ENCODE results near the gene TGM2.

The TGM2 gene

DNA sequence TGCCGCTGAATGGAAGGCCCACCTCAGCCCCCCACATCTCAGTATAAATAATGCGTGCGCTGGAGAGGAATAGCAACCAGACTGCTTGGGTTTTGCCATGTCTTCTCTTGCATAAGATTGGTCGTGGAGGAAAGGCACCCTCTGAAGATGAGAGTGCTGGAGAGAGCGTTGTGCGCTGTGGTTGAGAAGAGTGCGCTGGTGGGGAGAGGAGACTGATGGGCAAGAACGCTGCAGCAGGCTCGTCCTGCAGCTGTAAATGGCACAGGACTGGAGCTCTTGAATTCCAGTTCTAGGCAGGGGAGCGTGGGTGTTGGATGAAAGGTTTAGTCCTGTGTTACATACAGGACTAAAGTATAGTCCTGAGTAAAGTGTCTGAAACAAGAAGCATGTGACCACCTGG, 80.0 kb downstream of the TGM2 start:
- DNase-seq = no peak

DNA sequence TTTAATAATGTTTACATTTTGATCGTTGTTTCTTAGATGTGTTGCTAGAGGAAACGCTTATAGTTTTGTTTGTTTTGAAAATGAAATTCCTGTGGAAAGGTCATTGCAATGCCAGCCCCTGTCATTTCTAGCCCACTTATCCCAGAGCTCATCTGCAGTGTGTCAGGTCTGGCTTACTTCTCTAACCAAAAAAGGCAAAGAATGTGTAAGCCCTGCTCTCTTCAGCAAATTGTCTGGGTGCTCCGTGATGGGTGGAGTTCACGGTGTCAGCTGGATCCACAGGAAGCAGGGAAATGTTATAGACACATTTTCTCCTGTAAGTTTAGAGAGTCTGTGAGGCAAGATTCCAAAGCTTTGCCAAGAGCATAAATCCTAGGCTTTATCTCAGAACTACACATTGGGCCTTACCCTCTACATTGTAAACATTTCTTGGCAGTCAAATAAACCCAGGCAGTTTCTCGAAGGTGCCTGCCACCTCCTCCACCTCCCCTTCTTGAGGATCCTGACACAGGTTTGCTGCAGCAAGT, 80.6 kb downstream of the TGM2 start:
- no peak for DNase-seq

DNA sequence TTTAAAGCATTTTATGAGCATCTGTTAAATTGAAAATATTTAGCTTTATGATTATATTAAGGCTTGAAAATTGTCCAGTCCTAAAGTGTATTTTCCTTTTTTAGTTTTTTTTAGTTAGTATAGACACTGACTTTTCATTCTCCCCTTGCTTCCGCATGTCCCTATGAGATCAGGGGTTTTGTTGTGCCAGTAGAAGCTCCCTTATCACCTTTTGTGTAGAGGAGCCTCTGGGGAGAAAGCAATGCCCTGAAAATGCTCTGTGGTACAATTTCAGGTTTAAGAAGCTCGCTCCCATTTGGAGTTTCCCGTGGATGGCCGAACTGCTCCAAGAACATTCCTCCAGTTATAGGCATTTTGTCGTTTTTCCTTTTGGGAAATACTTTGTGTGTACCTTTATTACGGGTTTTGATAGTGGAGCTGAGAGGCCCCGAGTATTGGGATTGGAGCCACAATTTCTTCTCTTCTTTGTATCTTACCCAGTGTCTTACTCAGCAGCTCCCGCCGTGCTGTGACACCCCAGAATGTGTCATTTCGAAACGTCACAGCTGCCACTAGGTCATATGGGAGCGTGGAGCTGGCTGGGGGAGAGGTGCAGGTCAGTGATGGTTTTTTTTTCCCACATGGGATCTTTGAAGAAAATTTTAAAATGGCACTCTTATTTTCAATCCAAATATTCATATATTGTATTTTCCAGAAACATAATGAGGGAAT, 81.6 kb downstream of the TGM2 start:
- DNase-seq = no peak

DNA sequence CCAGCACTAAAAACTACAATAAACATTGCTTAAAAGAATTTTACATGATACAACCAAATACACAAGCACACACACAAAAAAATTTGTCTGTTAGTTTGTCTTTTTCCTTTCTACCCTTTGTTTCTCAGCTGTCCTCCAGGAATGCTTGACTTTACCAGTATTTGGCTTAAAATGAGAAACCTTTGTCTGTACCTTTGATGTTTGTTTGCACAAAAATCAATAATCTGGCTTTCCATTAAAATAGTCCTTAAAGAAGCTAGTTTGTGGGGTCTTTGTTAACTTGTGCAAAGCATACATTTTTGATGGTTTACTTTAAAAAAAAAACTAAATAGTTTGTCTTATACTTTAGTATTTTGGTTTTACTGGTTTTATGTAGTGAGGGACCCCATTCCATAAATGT, 82.2 kb downstream of the TGM2 start:
- no peak for DNase-seq

DNA sequence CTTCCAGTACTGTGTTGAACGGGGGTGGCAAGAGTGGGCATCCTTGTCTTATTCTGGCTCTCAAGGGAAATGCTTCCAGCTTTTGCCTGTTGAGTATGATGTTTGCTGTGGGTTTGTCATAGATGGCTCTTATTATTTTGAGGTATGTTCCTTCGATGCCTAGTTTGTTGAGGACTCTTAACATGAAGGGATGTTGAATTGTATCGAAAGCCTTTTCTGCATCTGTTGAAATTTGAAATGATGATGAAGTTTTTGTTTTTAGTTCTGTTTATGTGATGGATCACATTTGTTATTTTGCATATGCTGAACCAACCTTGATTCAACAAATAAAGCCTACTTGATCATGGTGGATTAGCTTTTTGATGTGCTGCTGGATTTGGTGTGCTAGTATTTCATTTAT, 83.5 kb downstream of the TGM2 start:
- DNase-seq = no peak

DNA sequence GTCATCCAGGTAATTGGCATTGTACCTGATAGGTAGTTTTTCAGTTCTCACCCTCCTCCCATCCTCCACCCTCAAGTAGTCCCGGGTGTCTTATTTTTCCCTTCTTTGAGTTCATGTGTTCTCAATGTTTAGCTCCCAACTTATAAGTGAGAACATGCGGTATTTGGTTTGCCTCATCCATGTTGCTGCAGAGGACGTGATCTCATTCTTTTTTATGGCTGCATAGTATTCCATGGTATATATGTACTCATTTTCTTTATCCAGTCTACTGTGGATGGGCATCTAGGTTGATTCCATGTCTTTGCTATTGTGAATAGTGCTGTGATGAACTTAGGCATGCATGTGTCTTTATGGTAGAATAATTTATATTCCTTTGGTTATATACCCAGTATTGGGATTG, 85.7 kb downstream of the TGM2 start:
- DNase-seq = no peak

DNA sequence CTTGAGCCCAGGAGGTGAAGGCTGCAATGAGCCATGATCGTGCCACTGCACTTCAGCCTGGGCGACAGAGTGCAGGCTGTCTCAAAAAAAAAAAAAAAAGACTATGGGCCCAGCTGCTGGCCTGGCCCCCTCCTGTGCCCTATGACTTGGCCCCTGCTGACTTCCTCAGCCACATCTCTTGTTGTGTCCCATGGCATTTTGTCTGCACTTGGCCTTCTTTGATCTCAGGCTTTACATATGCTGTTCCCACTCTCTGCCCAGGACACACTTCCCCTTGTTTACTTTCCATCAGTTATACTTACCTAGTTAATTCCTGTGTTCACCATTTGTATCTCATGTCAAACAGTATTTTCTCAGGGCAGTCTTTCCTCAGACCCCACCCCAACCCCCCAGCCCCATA, 87.0 kb downstream of the TGM2 start:
- no peak for DNase-seq
